ENCODE results near the gene AP2A2. TPM values are rescaled to one million over a fixed set of nuclear protein-coding genes. Genes with fewer than 3 reads are reported as not detected.

Gene AP2A2
- total RNA-seq, 1 experiment from 2014 or later: 39.4 TPM

DNA sequence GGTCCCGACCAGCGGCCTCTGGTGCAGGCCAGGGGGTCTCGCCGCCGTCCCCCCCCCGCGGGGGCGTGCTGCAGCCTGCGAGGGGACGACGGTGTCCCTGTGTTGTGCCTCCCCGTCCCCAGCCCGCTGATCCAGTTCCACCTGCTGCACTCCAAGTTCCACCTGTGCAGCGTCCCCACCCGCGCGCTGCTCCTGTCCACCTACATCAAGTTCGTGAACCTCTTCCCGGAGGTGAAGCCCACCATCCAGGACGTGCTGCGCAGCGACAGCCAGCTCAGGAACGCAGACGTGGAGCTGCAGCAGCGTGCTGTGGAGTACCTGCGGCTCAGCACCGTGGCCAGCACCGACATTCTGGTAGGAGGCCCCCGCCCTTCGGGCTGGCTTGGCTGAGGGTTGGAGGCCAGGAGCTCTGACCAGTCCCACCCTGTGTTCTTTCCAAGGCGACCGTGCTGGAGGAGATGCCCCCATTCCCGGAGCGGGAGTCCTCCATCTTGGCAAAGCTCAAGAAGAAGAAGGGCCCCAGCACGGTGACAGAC, 68.0 kb downstream of the AP2A2 start:
- H4K20me1 ChIP-seq (ENCODE audit: insufficient read depth): no peaks in the 10 kb centered on the region
- peaks cover 3% of the 10 kb centered on the region; the same call in 1 of the 2 replicates for H3F3A ChIP-seq (ENCODE audit: insufficient read depth, low read depth)
- H3K9me3 ChIP-seq (ENCODE audit: insufficient read depth, low read depth): no peaks in the 10 kb centered on the region
- H3K4me3 ChIP-seq: no peak overlapping the region
- H3K27me3 ChIP-seq (ENCODE audit: insufficient read depth, low read depth): no peaks in the 10 kb centered on the region
- no peak for DNase-seq
- H3K36me3 ChIP-seq (ENCODE audit: low read depth): no peaks in the 10 kb centered on the region
- POLR2A ChIA-PET (ENCODE audit: unreplicated experiment): no interaction called here
- no peak overlapping the region for H2AFZ ChIP-seq
- no TSS peak for BruUV-seq (replicated peaks)
- intact Hi-C loops (cut with micrococcal nuclease; ENCODE audit: unreplicated experiment): no loop called here
- H3K4me2 ChIP-seq: no peak overlapping the region
- CTCF ChIA-PET: no interaction called here
- no peaks in the 10 kb centered on the region for H3K9me2 ChIP-seq (ENCODE audit: insufficient read depth)
- TF ChIP-seq, protein P1, sequence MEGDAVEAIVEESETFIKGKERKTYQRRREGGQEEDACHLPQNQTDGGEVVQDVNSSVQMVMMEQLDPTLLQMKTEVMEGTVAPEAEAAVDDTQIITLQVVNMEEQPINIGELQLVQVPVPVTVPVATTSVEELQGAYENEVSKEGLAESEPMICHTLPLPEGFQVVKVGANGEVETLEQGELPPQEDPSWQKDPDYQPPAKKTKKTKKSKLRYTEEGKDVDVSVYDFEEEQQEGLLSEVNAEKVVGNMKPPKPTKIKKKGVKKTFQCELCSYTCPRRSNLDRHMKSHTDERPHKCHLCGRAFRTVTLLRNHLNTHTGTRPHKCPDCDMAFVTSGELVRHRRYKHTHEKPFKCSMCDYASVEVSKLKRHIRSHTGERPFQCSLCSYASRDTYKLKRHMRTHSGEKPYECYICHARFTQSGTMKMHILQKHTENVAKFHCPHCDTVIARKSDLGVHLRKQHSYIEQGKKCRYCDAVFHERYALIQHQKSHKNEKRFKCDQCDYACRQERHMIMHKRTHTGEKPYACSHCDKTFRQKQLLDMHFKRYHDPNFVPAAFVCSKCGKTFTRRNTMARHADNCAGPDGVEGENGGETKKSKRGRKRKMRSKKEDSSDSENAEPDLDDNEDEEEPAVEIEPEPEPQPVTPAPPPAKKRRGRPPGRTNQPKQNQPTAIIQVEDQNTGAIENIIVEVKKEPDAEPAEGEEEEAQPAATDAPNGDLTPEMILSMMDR (conservative IDR thresholded peaks at IDR 0.05): no peak
- no peak for TF ChIP-seq EZH2 (IDR thresholded peaks at IDR 0.05; ENCODE audit: low read depth)
- H3K27ac ChIP-seq: no peak overlapping the region
- H3K4me1 ChIP-seq (replicated peaks; ENCODE audit: insufficient read depth): no peaks in the 10 kb centered on the region
- H3K79me2 ChIP-seq (ENCODE audit: low read depth): no peaks in the 10 kb centered on the region

DNA sequence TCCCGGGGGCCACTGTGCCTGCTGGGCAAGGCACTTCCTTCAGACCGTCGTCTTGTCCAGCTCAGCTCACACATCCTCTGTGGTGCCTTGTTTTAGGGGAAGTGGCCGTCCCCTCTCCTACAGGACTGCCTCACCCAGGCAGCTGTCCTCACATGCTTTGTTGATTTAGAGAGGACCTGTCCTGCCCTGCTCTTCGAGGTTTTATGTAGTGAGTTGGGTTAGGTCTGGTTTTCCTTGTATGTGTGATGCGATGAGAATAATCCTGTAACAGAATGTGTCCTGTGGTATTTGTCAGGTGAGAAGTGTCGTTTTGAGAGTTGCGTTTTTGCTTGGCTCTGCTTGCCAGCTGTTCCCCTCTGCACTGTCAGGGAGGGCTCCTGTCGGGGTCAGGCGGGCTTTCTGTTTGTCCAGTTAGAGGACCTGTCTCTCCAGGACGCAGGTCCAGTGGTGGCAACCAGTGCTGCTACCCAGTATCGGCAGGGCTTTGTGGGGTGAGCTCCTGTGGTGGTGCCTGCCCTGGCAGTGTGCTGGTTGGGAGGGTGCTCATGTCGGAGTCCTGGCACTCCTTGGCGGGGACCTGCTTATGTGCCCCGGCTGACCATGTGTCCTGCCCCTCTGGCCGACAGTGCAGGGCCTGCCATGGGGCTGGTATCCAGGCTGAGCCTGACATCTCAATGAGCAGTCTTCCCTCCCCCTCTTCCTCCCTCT, 69.5 kb downstream of the AP2A2 start:
- Histone ChIP-seq H4K20me1 (ENCODE audit: insufficient read depth) (no peaks in the 10 kb centered on the region), H3K27ac (no peak overlapping the region), H3F3A (ENCODE audit: insufficient read depth, low read depth) (peaks cover 3% of the 10 kb centered on the region; the same call in 1 of the 2 replicates), H3K4me2 (no peak overlapping the region), H3K9me2 (ENCODE audit: insufficient read depth) (no peaks in the 10 kb centered on the region), H3K27me3 (ENCODE audit: insufficient read depth, low read depth) (no peaks in the 10 kb centered on the region), H3K79me2 (ENCODE audit: low read depth) (no peaks in the 10 kb centered on the region), H3K9me3 (ENCODE audit: insufficient read depth, low read depth) (no peaks in the 10 kb centered on the region), H3K36me3 (ENCODE audit: low read depth) (no peaks in the 10 kb centered on the region), H2AFZ (no peak overlapping the region), H3K4me1 (replicated peaks; ENCODE audit: insufficient read depth) (no peaks in the 10 kb centered on the region), H3K4me3 (no peak overlapping the region)
- BruUV-seq (replicated peaks): no TSS peak
- intact Hi-C loops (cut with micrococcal nuclease; ENCODE audit: unreplicated experiment): no loop called here
- ChIA-PET CTCF (no interaction called here), POLR2A (ENCODE audit: unreplicated experiment) (interaction anchor here (0.6 kb wide), 1 partner anchor 97 kb away, joined by 3 read pairs; no protein-coding TSS in a partner anchor)
- DNase-seq: no peak
- TF ChIP-seq EZH2 (IDR thresholded peaks at IDR 0.05; ENCODE audit: low read depth): no peak
- TF ChIP-seq, protein P1 (conservative IDR thresholded peaks at IDR 0.05): no peak

DNA sequence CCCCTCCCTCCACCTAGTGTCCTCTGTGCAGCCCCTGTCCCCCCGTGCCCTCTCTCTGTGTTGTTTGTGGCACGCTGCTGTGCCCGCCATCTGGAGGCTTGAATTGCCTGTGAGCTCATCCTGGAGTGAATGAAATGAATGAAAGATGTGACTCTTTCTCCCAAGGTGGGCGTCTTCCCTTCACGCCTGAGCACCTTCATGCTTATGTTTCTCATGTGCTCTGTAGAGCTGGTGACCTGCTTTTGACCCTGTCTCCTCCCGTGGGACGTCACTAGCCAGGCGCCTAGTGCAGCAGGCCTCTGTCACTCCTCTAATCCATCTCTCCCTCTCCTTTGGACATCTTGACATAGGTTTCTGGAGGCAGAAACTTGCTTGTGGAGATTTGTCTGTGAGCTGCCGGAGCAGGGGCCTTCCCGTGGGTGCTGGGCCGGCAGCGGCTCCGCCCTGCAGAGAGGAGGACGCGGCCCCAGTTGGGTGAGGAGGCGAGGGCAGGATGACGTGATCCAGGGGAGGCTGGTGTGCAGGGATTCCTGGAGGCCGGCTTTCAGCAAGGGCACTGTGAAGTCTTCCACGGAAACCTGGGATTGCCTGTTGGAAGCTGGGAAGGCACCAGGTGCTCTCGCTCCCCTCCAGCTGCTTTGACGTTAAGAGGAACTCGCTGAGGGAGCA, 70.2 kb downstream of the AP2A2 start:
- CTCF ChIA-PET: no interaction called here

More for the DNA sequence above, 70.2 kb downstream of the AP2A2 start:
- Histone ChIP-seq H3K4me2 (no peak overlapping the region), H3K4me3 (no peak overlapping the region), H2AFZ (no peak overlapping the region), H3K27me3 (ENCODE audit: insufficient read depth, low read depth) (no peaks in the 10 kb centered on the region), H4K20me1 (ENCODE audit: insufficient read depth) (no peaks in the 10 kb centered on the region), H3K9me3 (ENCODE audit: insufficient read depth, low read depth) (no peaks in the 10 kb centered on the region), H3K27ac (no peak overlapping the region), H3K79me2 (ENCODE audit: low read depth) (no peaks in the 10 kb centered on the region), H3F3A (ENCODE audit: insufficient read depth, low read depth) (peaks cover 3% of the 10 kb centered on the region; the same call in 1 of the 2 replicates), H3K4me1 (replicated peaks; ENCODE audit: insufficient read depth) (no peaks in the 10 kb centered on the region), H3K9me2 (ENCODE audit: insufficient read depth) (no peaks in the 10 kb centered on the region), H3K36me3 (ENCODE audit: low read depth) (no peaks in the 10 kb centered on the region)
- DNase-seq: no peak
- intact Hi-C loops (cut with micrococcal nuclease; ENCODE audit: unreplicated experiment): no loop called here
- TF ChIP-seq EZH2 (IDR thresholded peaks at IDR 0.05; ENCODE audit: low read depth): no peak
- TF ChIP-seq, protein P1 (conservative IDR thresholded peaks at IDR 0.05): no peak
- BruUV-seq (replicated peaks): no TSS peak
- POLR2A ChIA-PET (ENCODE audit: unreplicated experiment): no interaction called here

Measured in PC-9 (cell line).